Mesendoderm (in vitro differentiated cells): Measurements from ENCODE around the gene KCND2.
A peak's percentile ranks its signal among the peaks of the same experiment; 100 is the strongest.

Experiments used
- DNase-seq: peaks from one replicate; pipeline ENCODE4 v3.0.0; 2013
- H2AK5ac ChIP-seq: 2 replicates; pipeline ENCODE4 v1.6.1; 2013; ENCODE audit warnings: low read length, inconsistent platforms
- H2BK120ac ChIP-seq: 2 replicates; pipeline ENCODE4 v1.6.1; 2013; ENCODE audit warnings: low read depth, mild to moderate bottlenecking, low read length, moderate library complexity, mixed read lengths
- H2BK15ac ChIP-seq: replicated peaks from 2 replicates; pipeline ENCODE4 v1.6.1; 2013; ENCODE audit warnings: low read depth, mild to moderate bottlenecking, moderate library complexity
- H2BK5ac ChIP-seq: 2 replicates; pipeline ENCODE4 v1.6.1; 2013; ENCODE audit warnings: low read length, inconsistent platforms
- H3K18ac ChIP-seq: 2 replicates; pipeline ENCODE4 v1.6.1; 2013; ENCODE audit warnings: mild to moderate bottlenecking, low read length, mixed read lengths
- H3K23ac ChIP-seq: one replicate; pipeline ENCODE4 v1.6.1; 2013; ENCODE audit warnings: low read length
- H3K27ac ChIP-seq: 2 replicates; pipeline ENCODE4 v1.5.1; 2013; ENCODE audit warnings: low read depth, mild to moderate bottlenecking, inconsistent platforms, low read length, moderate library complexity
- H3K27me3 ChIP-seq: 2 replicates; pipeline ENCODE4 v1.6.1; 2013; ENCODE audit warnings: low read length, control low read depth, mild to moderate bottlenecking, inconsistent platforms; ENCODE audit not compliant: insufficient read depth, poor library complexity
- H3K36me3 ChIP-seq: 2 replicates; pipeline ENCODE4 v1.6.1; 2013; ENCODE audit warnings: low read length, inconsistent platforms; ENCODE audit not compliant: control insufficient read depth, insufficient read depth
- H3K4ac ChIP-seq: one replicate; pipeline ENCODE4 v1.6.1; 2013; ENCODE audit warnings: low read depth, mild to moderate bottlenecking, low read length, moderate library complexity
- H3K4me1 ChIP-seq: 2 replicates; pipeline ENCODE4 v1.6.1; 2013; ENCODE audit warnings: low read depth, low read length, inconsistent platforms; ENCODE audit not compliant: control insufficient read depth
- H3K4me2 ChIP-seq: 2 replicates; pipeline ENCODE4 v1.6.1; 2013; ENCODE audit warnings: low read length
- H3K4me3 ChIP-seq: 2 replicates; pipeline ENCODE4 v1.5.1; 2013; ENCODE audit warnings: mild to moderate bottlenecking, low read length
- H3K56ac ChIP-seq: one replicate; pipeline ENCODE4 v1.6.1; 2013; ENCODE audit warnings: low read length
- H3K79me1 ChIP-seq: 2 replicates; pipeline ENCODE4 v1.6.1; 2013; ENCODE audit warnings: low read length, inconsistent platforms
- H3K79me2 ChIP-seq: 2 replicates; pipeline ENCODE4 v1.6.1; 2013; ENCODE audit warnings: mild to moderate bottlenecking, low read length; ENCODE audit not compliant: control insufficient read depth, insufficient read depth
- H3K9ac ChIP-seq: 2 replicates; pipeline ENCODE4 v1.6.1; 2013; ENCODE audit warnings: low read length, inconsistent platforms
- H4K5ac ChIP-seq: one replicate; pipeline ENCODE4 v1.6.1; 2013; ENCODE audit warnings: low read length
- H4K8ac ChIP-seq: one replicate; pipeline ENCODE4 v1.6.1; 2013; ENCODE audit warnings: low read depth, mild to moderate bottlenecking, control low read depth, low read length, moderate library complexity
- WGBS: extraction: QIAGEN DNeasy Blood & Tissue Kit; methylation state at CpG from one replicate; pipeline ENCODE4 v1.1.7; 2013; ENCODE audit warnings: low lambda C conversion rate, missing lambda C conversion rate; ENCODE audit not compliant: insufficient coverage; ENCODE audit errors: extremely low coverage; 5-methylcytosine and 5-hydroxymethylcytosine counted together

The KCND2 gene

DNA sequence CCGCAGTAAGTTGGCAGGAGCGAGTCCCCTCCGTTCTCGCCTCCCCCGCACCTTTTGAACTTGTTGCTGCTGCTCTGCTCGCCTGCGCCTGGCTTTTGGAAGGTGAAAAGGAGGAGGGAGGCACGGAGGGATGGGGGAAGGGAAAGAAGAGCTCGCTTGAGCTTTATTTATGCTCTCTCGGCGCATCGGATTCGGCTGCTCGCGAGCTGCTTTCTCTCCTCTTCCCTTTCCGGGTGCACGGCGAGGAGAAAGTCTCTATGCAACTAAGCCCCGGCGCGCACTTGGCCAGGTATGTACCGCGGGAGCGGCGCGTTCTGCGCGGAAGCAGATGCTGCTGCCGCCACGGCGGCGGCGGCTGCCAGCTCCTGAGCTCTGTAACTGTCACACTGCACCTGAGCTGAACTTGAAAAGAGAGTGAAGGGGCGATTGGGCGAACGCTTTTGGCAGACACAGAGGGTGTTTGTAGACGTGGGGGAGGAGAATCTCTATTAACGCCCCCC lies 551 bp downstream of the KCND2 start:
- Histone ChIP-seq H3K27ac (no peak overlapping the region), H2BK15ac (no peak overlapping the region)
- no CpG with 5 or more reads among the region's 38 CpGs for WGBS

DNA sequence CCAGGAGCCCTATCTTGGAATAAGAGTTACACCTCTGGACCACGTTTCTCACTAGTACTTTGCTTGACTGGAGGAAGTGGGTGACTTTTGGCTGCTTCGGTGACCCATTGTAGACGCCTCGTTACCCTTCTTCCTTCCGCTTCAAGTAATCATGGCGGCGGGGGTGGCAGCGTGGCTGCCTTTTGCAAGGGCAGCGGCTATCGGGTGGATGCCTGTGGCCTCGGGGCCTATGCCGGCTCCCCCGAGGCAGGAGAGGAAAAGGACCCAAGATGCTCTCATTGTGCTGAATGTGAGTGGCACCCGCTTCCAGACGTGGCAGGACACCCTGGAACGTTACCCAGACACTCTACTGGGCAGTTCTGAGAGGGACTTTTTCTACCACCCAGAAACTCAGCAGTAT lies 1.5 kb downstream of the KCND2 start:
- Histone ChIP-seq H3K79me1 (no peaks in the 10 kb centered on the region), H3K36me3 (no peaks in the 10 kb centered on the region), H2BK15ac (no peak overlapping the region), H4K8ac (no peak overlapping the region), H3K79me2 (no peaks in the 10 kb centered on the region), H2BK5ac (no peak overlapping the region), H2BK120ac (no peak overlapping the region), H3K23ac (no peak overlapping the region), H3K56ac (no peak overlapping the region), H2AK5ac (no peak overlapping the region), H3K18ac (no peak overlapping the region), H4K5ac (no peak overlapping the region), H3K4me3 (no peak overlapping the region), H3K9ac (no peak overlapping the region), H3K4me1 (no peaks in the 10 kb centered on the region), H3K27me3 (no peaks in the 10 kb centered on the region), H3K4ac (no peak overlapping the region), H3K27ac (no peak overlapping the region), H3K4me2 (no peak overlapping the region)
- WGBS = no CpG with 5 or more reads among the region's 16 CpGs
- no peak for DNase-seq

More for the DNA sequence above, 551 bp downstream of the KCND2 start:
- peak overlapping the region; percentile 67 for H3K56ac ChIP-seq
- peak overlapping the region; percentile 48 for H3K9ac ChIP-seq
- H3K4me1 ChIP-seq = no peaks in the 10 kb centered on the region
- peak overlapping the region; percentile 33 for H3K4me3 ChIP-seq
- no peak overlapping the region for H2AK5ac ChIP-seq
- H4K5ac ChIP-seq = no peak overlapping the region
- DNase-seq = peak; percentile 71
- no peak overlapping the region for H2BK5ac ChIP-seq
- H3K23ac ChIP-seq = no peak overlapping the region
- H3K4me2 ChIP-seq = peak overlapping the region; percentile 70
- no peaks in the 10 kb centered on the region for H3K79me1 ChIP-seq
- no peak overlapping the region for H3K4ac ChIP-seq
- H4K8ac ChIP-seq = no peak overlapping the region
- no peaks in the 10 kb centered on the region for H3K27me3 ChIP-seq
- H3K79me2 ChIP-seq = no peaks in the 10 kb centered on the region
- H2BK120ac ChIP-seq = no peak overlapping the region
- H3K36me3 ChIP-seq = no peaks in the 10 kb centered on the region
- H3K18ac ChIP-seq = no peak overlapping the region

- no peak overlapping the region for H3K4me2 ChIP-seq
- no peak overlapping the region for H3K9ac ChIP-seq
- no peak overlapping the region for H3K4ac ChIP-seq
- H4K8ac ChIP-seq = no peak overlapping the region
- H2BK15ac ChIP-seq = no peak overlapping the region
- no peak for DNase-seq
- H3K36me3 ChIP-seq = no peaks in the 10 kb centered on the region
- H3K4me3 ChIP-seq = no peak overlapping the region
- no peak overlapping the region for H3K56ac ChIP-seq
- no peak overlapping the region for H2BK120ac ChIP-seq
- H3K27me3 ChIP-seq = no peaks in the 10 kb centered on the region
- H3K23ac ChIP-seq = no peak overlapping the region
- no peaks in the 10 kb centered on the region for H3K79me1 ChIP-seq
- no peak overlapping the region for H3K18ac ChIP-seq
- no peak overlapping the region for H2BK5ac ChIP-seq
- H2AK5ac ChIP-seq = no peak overlapping the region
- H3K79me2 ChIP-seq = no peaks in the 10 kb centered on the region
- H3K4me1 ChIP-seq = no peaks in the 10 kb centered on the region
- WGBS = no CpG with 5 or more reads among the region's 27 CpGs
- no peak overlapping the region for H4K5ac ChIP-seq
- no peak overlapping the region for H3K27ac ChIP-seq
Measured at GRCh38 chr7:120274899-120275298, 1.9 kb downstream of the KCND2 start.

GRCh38 chr7:120276720-120277119 lies 3.7 kb downstream of the KCND2 start:
- H3K27me3 ChIP-seq = no peaks in the 10 kb centered on the region
- H2BK5ac ChIP-seq = no peak overlapping the region
- no peak overlapping the region for H3K56ac ChIP-seq
- no peaks in the 10 kb centered on the region for H3K79me2 ChIP-seq
- no peak overlapping the region for H4K5ac ChIP-seq
- H2BK120ac ChIP-seq = no peak overlapping the region
- H3K9ac ChIP-seq = no peak overlapping the region
- H3K27ac ChIP-seq = no peak overlapping the region
- no peak for DNase-seq
- no peak overlapping the region for H3K23ac ChIP-seq
- H3K4me2 ChIP-seq = no peak overlapping the region
- no peak overlapping the region for H2AK5ac ChIP-seq
- H3K18ac ChIP-seq = no peak overlapping the region
- H3K4me1 ChIP-seq = no peaks in the 10 kb centered on the region
- H2BK15ac ChIP-seq = no peak overlapping the region
- no peaks in the 10 kb centered on the region for H3K79me1 ChIP-seq
- no peaks in the 10 kb centered on the region for H3K36me3 ChIP-seq
- H3K4me3 ChIP-seq = no peak overlapping the region
- H4K8ac ChIP-seq = no peak overlapping the region
- no peak overlapping the region for H3K4ac ChIP-seq

DNA sequence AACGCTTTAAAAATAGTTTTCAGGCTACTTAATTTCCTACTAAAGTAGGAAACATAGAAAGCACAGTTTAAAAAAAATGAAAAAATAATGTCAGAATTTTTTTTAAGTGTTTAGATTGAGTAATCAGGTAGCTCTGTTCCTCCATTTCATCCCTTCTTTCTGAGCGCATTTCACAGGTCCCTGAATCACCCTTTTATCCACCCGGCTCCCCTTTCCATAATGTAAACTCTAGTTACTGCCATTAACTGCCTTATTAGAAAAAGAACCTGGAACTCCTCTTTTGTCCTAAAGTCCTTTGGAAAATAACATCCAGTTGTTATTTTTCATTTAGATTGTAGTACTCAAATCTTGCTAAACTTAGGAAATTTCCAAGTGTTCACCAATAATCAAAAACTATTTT lies 5.8 kb downstream of the KCND2 start:
- Histone ChIP-seq H3K4me3 (no peak overlapping the region), H2BK5ac (no peak overlapping the region), H3K79me1 (no peaks in the 10 kb centered on the region), H4K5ac (no peak overlapping the region), H3K4me1 (no peaks in the 10 kb centered on the region), H3K4me2 (no peak overlapping the region), H2BK120ac (no peak overlapping the region), H3K4ac (no peak overlapping the region), H2BK15ac (no peak overlapping the region), H4K8ac (no peak overlapping the region), H2AK5ac (no peak overlapping the region), H3K18ac (no peak overlapping the region), H3K36me3 (no peaks in the 10 kb centered on the region), H3K56ac (no peak overlapping the region), H3K9ac (no peak overlapping the region), H3K27me3 (no peaks in the 10 kb centered on the region), H3K27ac (no peak overlapping the region), H3K79me2 (no peaks in the 10 kb centered on the region), H3K23ac (no peak overlapping the region)
- WGBS = no CpG with 5 or more reads among the region's 3 CpGs
- DNase-seq = no peak

DNA sequence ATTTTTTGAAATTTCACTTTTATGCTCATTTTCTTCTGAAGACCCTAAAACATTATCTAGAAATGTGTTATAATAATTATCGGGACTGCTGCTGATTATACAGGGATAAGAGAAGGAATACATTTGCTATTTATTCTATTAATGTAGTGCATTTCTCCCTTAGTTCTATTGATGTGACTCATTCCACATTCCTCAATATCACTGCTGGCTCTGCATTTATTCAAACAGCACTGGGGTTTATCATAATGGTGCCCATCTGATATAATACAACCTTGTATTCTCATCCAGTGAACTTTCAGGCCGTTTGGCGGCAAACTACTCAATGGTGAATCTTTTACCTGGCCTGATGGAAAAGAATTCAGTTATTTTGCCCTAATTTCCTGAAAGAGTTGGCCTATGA lies 7.8 kb downstream of the KCND2 start:
- Histone ChIP-seq H3K4ac (no peak overlapping the region), H2BK120ac (no peak overlapping the region), H3K56ac (no peak overlapping the region), H3K9ac (no peak overlapping the region), H4K5ac (no peak overlapping the region), H3K79me2 (no peaks in the 10 kb centered on the region), H2BK5ac (no peak overlapping the region), H2AK5ac (no peak overlapping the region), H3K23ac (no peak overlapping the region), H3K4me3 (no peak overlapping the region), H3K27me3 (no peaks in the 10 kb centered on the region), H3K4me2 (no peak overlapping the region), H3K18ac (no peak overlapping the region), H4K8ac (no peak overlapping the region), H3K79me1 (no peaks in the 10 kb centered on the region), H3K4me1 (no peaks in the 10 kb centered on the region), H3K27ac (no peak overlapping the region), H2BK15ac (no peak overlapping the region), H3K36me3 (no peaks in the 10 kb centered on the region)
- WGBS = no CpG with 5 or more reads among the region's 3 CpGs
- DNase-seq = no peak
